DND-41 (cell line): Measurements from ENCODE around the gene PRSS3.
"Not testable (repeated sequence)": the region's sequence is repeated elsewhere in the genome, so short reads cannot be mapped to it uniquely, and the experiment has no call there.

ENCODE experiments used
- ATAC-seq: fragments of 200-7000 bp; cut with Tn5 transposase; 3 replicates; pipeline ENCODE4 v1.9.1; 2021; ENCODE audit warnings: low read depth; ENCODE audit not compliant: insufficient read depth
- DNase-seq: peaks from one replicate; pipeline ENCODE4 v3.0.0-alpha.2; 2020
- H2AFZ ChIP-seq: 2 replicates; pipeline ENCODE4 v1.6.0; 2012; ENCODE audit warnings: low read depth, low read length
- H3K27ac ChIP-seq: 2 replicates; pipeline ENCODE4 v1.5.1; 2012; ENCODE audit warnings: low read length, inconsistent platforms
- H3K27me3 ChIP-seq: fragments of 200-600 bp; sonication (generic); 2 replicates; pipeline ENCODE4 v1.6.0; 2012; ENCODE audit warnings: low read length, mild to moderate bottlenecking, inconsistent platforms; ENCODE audit not compliant: insufficient read depth, poor library complexity
- H3K36me3 ChIP-seq: 2 replicates; pipeline ENCODE4 v1.5.1; 2012; ENCODE audit warnings: low read length, inconsistent platforms; ENCODE audit not compliant: insufficient read depth
- H3K4me1 ChIP-seq: 2 replicates; pipeline ENCODE4 v1.5.1; 2012; ENCODE audit warnings: mild to moderate bottlenecking, low read length; ENCODE audit not compliant: insufficient read depth
- H3K4me2 ChIP-seq: 2 replicates; pipeline ENCODE4 v1.6.0; 2012; ENCODE audit warnings: mild to moderate bottlenecking, moderate library complexity, low read length, inconsistent platforms; ENCODE audit not compliant: insufficient read depth
- H3K4me3 ChIP-seq, 2 experiments: fragments of 200-600 bp in 1 of 2; shearing (Covaris generic) in 1 of 2; 2 replicates each; pipeline ENCODE4 v1.5.1; 2012 to 2016; ENCODE audit warnings: inconsistent platforms in 2 of 2, low read length in 2 of 2, mild to moderate bottlenecking in 2 of 2, low read depth in 1 of 2, moderate library complexity in 1 of 2
- H3K79me2 ChIP-seq: 2 replicates; pipeline ENCODE4 v1.6.0; 2012; ENCODE audit warnings: low read length, inconsistent platforms; ENCODE audit not compliant: insufficient read depth
- H3K9ac ChIP-seq: 2 replicates; pipeline ENCODE4 v1.6.0; 2012; ENCODE audit warnings: low read depth, mild to moderate bottlenecking, inconsistent platforms, low read length, moderate library complexity
- H3K9me3 ChIP-seq: 2 replicates; pipeline ENCODE4 v1.5.1; 2012; ENCODE audit warnings: low read length, moderate library complexity, mild to moderate bottlenecking, inconsistent platforms; ENCODE audit not compliant: insufficient read depth, severe bottlenecking
- H4K20me1 ChIP-seq: 2 replicates; pipeline ENCODE4 v1.6.0; 2012; ENCODE audit warnings: low read length; ENCODE audit not compliant: insufficient read depth
- CTCF ChIP-seq: IDR thresholded peaks from 2 replicates; pipeline ENCODE4 v1.5.1; 2012; ENCODE audit warnings: borderline replicate concordance, low read length, moderate library complexity, mild to moderate bottlenecking; ENCODE audit not compliant: poor library complexity, severe bottlenecking; ENCODE audit errors: extremely low read depth
- EZH2 ChIP-seq: IDR thresholded peaks from 3 replicates; pipeline ENCODE4 v1.6.1; 2012; ENCODE audit warnings: borderline replicate concordance, low read depth, mild to moderate bottlenecking, moderate library complexity, low read length, inconsistent platforms; ENCODE audit not compliant: severe bottlenecking

PRSS3 gene

GRCh38 chr9:33787839-33788238, 7.5 kb upstream of the PRSS3 start:
- H3K9ac ChIP-seq: no peak overlapping the region
- no peak for ATAC-seq
- H3K4me2 ChIP-seq: no peak overlapping the region
- H3K27ac ChIP-seq: no peak overlapping the region
- no peaks in the 10 kb centered on the region for H3K79me2 ChIP-seq
- H4K20me1 ChIP-seq: no peaks in the 10 kb centered on the region
- H3K4me3 ChIP-seq: no peak overlapping the region
- no peaks in the 10 kb centered on the region for H3K4me1 ChIP-seq
- TF ChIP-seq CTCF: no peak
- TF ChIP-seq EZH2: no peak
- H3K27me3 ChIP-seq: peaks cover 9% of the 10 kb centered on the region
- no peaks in the 10 kb centered on the region for H3K36me3 ChIP-seq
- H2AFZ ChIP-seq: no peak overlapping the region
- no peaks in the 10 kb centered on the region for H3K9me3 ChIP-seq
- no peak for DNase-seq

GRCh38 chr9:33789429-33789828, 5.9 kb upstream of the PRSS3 start:
- not testable (repeated sequence) for H3K27me3 ChIP-seq, ATAC-seq

GRCh38 chr9:33791117-33791516, 4.2 kb upstream of the PRSS3 start:
- no peak overlapping the region for H3K9ac ChIP-seq
- peaks cover 9% of the 10 kb centered on the region for H3K27me3 ChIP-seq
- H3K27ac ChIP-seq: no peak overlapping the region
- no peak overlapping the region for H3K4me3 ChIP-seq
- H3K9me3 ChIP-seq: no peaks in the 10 kb centered on the region
- no peak for TF ChIP-seq CTCF
- no peaks in the 10 kb centered on the region for H3K36me3 ChIP-seq
- H3K4me1 ChIP-seq: no peaks in the 10 kb centered on the region
- no peaks in the 10 kb centered on the region for H3K79me2 ChIP-seq
- no peak overlapping the region for H3K4me2 ChIP-seq
- no peak for DNase-seq
- H4K20me1 ChIP-seq: no peaks in the 10 kb centered on the region
- no peak overlapping the region for H2AFZ ChIP-seq
- ATAC-seq: no peak

More at GRCh38 chr9:33789429-33789828, 5.9 kb upstream of the PRSS3 start:
- not testable (repeated sequence) for H3K4me1 ChIP-seq, H3K9ac ChIP-seq, H3K79me2 ChIP-seq, H3K27ac ChIP-seq, H3K4me3 ChIP-seq, H3K9me3 ChIP-seq, H3K4me2 ChIP-seq, H2AFZ ChIP-seq, H4K20me1 ChIP-seq, H3K36me3 ChIP-seq, DNase-seq

GRCh38 chr9:33793496-33793895, 1.9 kb upstream of the PRSS3 start:
- H3K79me2 ChIP-seq, H3K4me2 ChIP-seq, H3K9ac ChIP-seq, H3K4me3 ChIP-seq, H2AFZ ChIP-seq, ATAC-seq, H3K4me1 ChIP-seq, H3K36me3 ChIP-seq, DNase-seq, H3K9me3 ChIP-seq, H4K20me1 ChIP-seq, H3K27ac ChIP-seq: not testable (repeated sequence)
- H3K27me3 ChIP-seq: peaks cover 16% of the 10 kb centered on the region

- Histone ChIP-seq H3K27me3 (peaks cover 17% of the 10 kb centered on the region), H3K4me2 (no peak overlapping the region), H3K4me3 (no peak overlapping the region), H2AFZ (no peak overlapping the region), H3K27ac (no peak overlapping the region), H3K79me2 (no peaks in the 10 kb centered on the region), H4K20me1 (no peaks in the 10 kb centered on the region), H3K9ac (no peak overlapping the region), H3K9me3 (no peaks in the 10 kb centered on the region), H3K4me1 (no peaks in the 10 kb centered on the region), H3K36me3 (no peaks in the 10 kb centered on the region)
- ATAC-seq: no peak
- TF ChIP-seq CTCF: no peak
- no peak for TF ChIP-seq EZH2
- no peak for DNase-seq
Measured at GRCh38 chr9:33794560-33794959, 801 bp upstream of the PRSS3 start.
